Measurements from ENCODE around the gene PPP1R10.
A peak's percentile ranks its signal among the peaks of the same experiment; 100 is the strongest.
"Not testable (repeated sequence)": the region's sequence is repeated elsewhere in the genome, so short reads cannot be mapped to it uniquely, and the experiment has no call there.

Gene PPP1R10

DNA sequence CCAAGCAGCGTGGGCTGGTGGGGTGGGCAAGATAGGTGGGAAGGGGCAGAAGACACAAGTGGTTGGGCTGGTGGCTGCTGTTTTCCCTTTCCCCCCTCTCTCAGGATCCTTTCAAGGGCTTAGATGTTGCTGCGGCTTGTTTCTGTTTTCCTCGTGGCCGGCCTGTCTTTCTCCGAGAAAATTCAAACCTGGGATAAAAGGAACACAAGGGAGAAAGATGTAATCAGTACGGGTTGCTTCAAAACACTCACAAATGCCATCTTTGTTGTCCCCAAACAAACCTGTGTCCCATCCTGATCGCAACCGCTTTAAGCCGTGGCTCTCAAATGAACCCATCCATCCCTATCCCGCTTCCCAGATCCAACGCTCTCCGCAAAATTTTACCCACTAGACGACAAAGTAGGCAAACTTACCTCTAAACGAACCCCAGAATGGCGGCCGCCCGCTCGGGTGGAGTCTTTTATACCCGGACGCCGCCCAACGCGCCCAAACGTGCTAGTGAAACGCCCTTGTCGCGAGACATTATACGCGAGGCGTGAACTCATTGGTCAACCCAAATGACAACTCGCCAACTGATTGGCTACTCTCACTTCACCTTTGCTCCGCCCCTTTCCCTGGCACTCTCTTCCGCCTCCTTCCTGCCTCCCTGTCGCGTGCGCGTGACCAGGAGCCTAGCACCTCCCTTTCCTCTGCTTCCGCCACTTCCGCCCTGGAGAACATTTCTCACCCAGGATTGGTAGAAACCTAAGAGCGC is at the start of gene PPP1R10:
Gene PPP1R10 (minus strand): TSS at position 433 of the 754 bp plus-strand sequence. CDS start 7,299 bp downstream, outside the sequence.
- DNase-seq (ENCODE audit: low read depth, low spot score), result peak; percentile 100

DNA sequence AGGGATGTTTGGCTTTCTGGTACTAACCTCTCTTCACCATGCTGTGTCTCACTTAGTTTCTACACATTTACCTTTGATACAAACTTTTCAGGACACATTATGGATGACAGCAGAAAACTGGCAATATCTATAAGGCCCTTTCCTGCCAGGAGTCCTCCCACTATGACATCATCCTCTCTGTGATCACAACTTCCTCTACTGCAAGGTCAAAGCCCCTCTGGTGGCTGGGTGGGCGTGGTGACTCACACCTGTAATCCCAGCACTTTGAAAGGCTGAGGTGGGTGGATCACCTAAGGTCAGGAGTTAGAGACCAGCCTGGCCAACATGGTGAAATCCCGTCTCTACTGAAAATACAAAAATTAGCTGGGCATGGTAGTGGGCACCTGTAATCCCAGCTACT is 49.3 kb upstream of the PPP1R10 start:
- not testable (repeated sequence) for DNase-seq (ENCODE audit: low read depth, low spot score)

DNA sequence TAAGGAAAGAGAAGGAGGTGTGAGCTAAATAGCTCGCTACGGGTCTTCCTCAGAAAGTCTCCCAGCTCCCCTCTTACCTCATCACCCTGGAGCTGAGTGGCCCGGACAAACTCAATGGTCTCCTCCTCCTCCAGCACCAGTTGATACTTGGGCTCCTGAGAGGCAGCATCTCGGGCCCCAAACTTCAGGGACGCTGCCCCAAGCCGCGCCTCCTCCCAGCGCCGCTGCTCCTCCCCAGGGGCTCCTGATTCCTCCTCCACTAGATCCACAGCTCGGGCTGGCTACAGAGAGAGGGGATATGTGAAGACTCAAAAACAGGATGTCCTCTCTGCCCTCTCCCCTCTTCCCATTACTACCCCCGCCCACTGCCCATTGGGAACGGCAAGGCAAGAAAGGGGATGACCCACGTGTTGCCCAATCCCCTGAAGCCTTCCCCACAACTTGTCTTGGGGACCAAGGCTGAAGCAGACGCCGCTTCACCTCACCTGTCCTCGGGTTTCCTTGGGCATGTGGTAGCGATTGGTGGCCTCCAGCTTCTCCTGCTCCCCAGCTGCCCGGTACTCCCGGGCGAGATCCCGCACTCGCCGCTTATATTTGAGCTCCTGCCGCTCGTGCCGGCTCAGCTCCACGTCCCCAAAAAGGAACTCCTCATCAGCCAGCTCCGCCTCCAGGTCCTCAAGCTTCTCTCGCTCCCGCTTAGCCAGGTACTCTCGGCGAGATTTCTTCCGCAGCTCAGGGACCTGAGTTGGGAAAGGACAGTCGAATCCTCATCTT is 48.1 kb upstream of the PPP1R10 start:
- no peak for DNase-seq (ENCODE audit: low read depth, low spot score)

DNA sequence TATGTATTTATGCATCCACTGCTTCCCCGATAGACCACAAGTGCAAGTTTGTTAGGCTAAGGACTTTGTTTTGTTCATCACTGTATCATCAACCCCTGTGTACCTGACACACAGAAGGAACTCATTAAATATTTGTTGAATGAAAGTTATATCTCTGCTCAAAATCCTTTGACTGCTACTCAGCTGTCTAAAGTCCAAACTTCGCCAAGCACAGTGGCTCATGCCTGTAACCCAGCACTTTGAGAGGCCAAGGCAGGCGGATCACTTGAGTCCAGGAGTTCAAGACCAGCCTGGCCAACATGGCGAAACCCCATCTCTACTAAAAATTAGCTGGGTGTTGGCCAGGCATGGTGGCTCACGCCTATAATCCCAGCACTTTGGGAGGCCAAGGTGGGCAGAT is 40.9 kb upstream of the PPP1R10 start:
- not testable (repeated sequence) for DNase-seq (ENCODE audit: low read depth, low spot score)

DNA sequence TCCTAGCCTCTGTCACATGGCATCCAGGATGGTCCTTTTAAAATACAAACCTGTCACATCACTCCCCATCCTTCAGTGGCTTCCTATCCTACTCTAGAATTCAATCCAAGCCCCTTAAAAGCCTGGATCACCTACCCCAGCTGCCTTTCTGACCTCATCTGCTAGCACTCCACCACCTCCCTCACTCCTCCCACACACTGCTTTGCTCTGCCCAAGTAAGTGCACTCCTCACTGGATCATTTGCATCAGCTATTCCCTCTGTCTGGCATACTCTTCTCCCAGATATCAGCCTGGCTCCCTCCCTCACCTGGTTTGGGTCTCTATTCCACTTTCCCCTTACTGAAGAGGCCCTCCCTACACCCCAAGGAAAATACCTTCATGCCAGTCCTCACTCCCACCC is 40.4 kb upstream of the PPP1R10 start:
- DNase-seq (ENCODE audit: low read depth, low spot score), result no peak

DNA sequence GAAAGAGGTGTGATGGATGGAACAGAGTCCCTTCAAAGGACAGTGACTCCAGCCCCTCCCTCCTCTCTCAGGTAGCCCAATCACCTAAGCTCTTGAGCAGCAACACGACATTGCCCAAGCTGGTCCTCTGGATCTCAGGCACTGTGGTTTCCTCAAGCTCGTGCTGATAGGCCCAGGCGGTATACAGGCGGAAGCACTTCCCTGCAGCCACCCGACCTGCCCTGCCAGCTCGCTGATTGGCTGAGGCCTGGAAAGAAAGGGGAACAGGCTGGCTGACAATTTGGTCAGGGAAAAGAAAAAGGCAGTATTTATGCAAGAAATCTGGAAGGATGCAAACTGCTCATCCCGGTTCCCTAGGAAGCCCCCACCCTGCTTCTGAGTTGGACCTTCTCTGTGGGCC is 39.5 kb upstream of the PPP1R10 start:
- no peak for DNase-seq (ENCODE audit: low read depth, low spot score)

DNA sequence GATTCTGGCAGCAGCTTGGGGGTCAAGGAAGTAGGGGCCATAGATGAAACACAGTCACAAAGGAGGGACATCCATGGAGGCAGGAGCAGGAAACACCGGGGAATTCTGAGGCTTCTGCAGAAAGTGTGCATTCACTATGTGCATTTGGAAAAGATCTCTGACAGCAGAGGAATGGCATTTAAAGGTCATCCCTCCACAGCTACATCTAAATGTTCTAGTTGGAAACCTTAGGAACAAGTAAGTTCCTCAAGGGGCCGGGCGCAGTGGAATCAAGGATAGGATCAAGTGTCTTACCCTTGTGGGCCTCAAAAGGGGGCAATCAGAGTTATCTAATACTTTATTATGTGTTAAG is 38.7 kb upstream of the PPP1R10 start:
- no peak for DNase-seq (ENCODE audit: low read depth, low spot score)

DNA sequence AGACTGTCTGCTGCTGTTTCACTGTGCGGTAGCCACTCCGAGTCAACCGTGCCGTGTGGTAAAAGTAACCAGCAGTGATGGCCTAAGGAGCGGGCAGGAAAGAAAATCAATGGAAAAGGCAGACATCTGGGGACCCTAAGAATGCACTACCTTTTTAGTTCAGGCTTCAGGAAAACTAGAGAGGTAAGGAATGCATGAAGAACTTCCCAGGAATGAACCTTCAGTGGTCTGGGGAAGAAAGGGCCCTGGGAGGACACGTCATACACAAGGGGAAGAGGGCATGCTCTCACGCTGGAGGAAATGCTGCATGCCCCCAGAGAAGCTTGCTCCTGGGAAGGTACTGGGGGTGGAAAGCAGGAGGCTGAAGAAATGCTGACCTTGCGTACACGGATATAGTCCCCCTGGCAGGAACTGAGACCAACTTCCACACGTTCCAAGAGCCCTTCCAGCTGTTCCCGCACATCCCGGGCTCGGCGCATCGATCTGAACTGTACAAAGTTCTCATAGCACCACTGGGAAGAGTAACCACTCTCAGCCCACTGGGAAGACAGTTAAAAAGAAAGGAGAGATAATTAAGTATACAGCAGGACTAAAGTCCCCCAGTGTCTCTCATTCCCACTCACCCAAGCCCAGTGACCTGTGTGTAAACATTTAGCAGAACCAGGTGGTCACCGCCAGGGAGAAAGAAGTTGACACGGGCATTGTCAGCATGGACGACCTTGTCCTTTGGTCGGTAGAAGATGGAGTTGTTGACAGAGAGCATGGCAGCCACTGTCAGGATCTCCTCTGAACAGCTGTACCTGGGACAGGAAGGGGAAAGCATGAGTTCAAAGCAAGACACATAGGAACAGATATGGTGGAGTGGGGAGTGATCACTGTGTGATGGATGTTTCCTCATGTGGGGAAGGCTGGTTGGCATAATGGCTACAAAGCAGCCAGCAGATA is 38.0 kb upstream of the PPP1R10 start:
- DNase-seq (ENCODE audit: low read depth, low spot score), result no peak

DNA sequence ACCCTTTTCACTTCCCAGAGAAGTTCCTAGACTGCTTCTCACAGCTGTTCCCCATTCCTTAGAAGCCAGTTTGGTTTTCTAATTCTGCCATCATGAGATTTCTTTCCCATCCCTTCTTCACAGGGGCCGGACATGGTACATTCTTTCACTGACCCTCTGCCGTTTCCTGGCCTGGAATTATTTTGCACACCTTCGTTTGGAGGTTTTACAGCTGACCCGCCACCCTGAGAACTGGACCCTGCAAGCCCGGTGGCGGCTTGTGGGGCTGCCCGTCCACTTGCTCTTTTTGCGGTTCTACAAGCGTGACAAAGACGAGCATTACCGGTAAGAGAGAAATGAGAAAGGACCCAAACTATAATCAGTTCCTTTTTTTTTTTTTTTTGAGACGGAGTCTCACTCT is 34.1 kb upstream of the PPP1R10 start:
- no peak for DNase-seq (ENCODE audit: low read depth, low spot score)

DNA sequence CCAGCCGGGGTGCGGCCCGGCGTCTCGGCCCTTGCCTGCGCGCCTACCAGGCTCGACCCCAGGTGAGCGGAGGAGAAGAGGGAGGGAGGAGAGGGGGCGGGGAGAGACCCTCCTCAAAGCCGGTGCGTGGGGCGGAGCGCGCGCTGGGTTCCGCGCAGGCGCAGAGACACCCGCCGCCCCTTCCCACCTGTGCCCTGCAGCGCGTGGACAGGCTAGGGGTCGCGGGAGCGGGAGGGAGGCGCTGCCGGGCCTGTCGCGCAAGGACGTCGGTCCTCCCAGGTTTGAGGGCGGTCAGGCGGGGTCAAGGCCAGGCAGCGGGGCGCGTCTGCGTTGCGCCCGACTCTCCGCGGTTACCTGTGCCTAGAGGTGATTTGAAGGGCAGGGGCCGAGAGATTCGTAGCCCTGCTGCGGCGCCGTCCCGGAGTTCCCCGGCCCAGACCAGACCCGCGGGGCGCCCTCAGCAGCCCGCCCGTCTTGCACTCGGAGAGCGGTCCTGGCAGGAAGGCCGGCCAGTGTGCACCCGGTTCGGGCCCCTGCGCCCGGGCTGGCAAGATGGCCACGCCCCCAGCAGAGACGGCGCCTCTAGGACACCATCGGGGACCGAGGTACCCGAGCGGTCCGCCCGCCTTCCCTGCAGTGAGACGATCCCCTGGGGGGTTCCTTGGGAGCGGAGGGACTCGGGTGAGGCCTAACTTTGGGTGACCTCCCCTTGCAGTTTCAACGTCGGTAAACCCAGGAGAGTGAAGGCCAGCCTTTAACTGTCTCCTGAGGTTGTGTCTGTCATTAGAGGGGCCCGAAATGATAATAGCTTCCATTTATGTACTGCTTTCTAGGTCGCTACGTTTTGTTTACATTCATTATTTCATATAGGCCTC is 30.4 kb upstream of the PPP1R10 start:
- peak; percentile 82 for DNase-seq (ENCODE audit: low read depth, low spot score)

DNA sequence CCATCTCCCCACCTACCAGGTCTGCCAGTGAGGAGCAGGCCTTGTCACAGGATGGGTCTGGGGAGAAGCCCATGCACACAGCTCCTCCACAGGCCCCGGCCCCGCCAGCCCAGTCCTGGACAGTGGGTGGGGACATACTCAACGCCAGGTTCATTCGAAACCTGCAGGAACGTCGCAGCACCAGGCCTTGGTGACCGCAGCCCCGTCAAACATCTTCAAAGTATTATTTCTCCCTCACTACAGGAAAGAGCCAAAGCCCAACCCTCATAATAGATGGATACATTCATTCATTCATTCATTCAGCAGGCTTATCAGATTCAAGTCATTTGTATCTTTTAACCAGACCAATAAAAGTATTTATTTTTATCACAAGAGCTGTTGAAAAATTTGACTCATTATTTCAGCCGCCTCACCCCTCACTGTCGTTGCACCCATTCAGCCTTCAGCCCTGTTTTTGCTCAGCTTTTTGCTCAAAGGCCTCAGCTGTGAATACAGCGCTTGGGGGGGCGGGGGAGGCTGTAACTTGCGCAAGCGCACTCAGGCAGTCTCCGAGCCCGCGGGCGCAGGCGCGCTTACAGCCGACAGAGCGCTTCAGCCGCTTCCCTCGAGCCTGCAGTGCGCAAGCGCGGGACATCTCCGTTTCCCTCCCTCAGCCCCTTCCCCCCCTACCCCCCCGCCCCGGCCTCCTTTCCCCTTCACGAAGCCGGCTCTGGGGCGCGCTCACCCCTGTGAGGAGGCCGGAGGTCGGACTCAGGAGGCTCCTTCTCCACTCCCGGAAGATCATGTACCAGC is 29.6 kb upstream of the PPP1R10 start, which contains the start of gene C6orf136:
Gene C6orf136 (plus strand): TSS at position 684 of the 792 bp plus-strand sequence. CDS start 99 bp downstream, at position 783.
- DNase-seq (ENCODE audit: low read depth, low spot score), result peak; percentile 97

DNA sequence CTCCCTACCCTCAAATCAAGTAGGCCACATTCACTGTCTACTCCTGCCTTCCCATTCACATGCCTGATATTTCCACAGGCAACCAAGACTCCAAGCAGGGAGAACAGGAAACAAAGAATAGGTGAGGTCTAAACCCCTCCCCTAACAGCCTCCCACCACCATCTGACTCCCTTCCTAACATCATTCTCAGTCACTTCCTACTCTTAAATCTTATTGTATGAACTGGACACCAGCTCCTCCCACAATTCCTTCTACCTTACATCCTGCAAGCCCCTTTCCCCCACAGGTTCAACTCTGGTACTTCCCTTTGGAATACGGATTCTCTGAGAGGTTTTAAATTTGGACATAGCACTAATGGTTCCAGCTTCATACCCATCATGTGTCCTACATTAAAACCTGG is 28.9 kb upstream of the PPP1R10 start:
- no peak for DNase-seq (ENCODE audit: low read depth, low spot score)

DNA sequence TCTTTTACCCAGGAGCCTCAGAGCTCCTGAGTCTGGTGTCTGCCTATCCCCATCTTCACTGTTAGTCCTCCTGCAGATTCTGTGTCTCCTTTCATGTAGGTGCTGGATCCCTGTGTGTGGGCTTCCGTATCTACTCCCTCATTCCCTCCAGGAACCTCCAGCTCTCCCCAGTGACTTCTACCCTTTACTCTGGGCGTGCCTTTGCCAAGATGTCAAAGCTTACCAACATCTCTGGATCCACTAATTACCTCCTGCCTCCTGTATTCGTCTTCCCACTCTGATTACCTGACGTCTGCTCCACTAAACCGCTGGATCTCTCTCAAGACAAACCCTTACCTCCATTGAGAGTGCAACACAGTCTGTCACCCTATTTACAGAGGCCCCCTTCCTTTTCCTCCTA is 27.7 kb upstream of the PPP1R10 start:
- no peak for DNase-seq (ENCODE audit: low read depth, low spot score)

DNA sequence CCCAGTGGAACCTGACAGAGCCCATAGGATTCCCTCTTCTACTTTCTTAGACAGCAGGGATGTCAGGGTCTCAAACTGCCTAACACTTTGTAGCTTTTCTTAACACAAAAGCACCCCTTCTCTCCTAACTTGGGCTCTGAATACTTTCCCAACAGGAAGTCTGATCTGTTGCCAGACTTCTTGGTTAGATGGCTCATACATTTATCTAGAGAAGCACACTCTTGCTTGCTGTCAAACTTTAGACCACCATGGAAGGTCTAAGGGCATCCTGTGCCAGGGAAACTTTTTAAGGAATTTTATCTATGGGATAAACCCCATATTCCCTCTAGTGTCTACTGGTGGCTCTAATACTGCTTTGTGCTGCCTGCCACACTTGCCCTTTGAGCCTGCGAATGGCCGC is 26.6 kb upstream of the PPP1R10 start:
- no peak for DNase-seq (ENCODE audit: low read depth, low spot score)

DNA sequence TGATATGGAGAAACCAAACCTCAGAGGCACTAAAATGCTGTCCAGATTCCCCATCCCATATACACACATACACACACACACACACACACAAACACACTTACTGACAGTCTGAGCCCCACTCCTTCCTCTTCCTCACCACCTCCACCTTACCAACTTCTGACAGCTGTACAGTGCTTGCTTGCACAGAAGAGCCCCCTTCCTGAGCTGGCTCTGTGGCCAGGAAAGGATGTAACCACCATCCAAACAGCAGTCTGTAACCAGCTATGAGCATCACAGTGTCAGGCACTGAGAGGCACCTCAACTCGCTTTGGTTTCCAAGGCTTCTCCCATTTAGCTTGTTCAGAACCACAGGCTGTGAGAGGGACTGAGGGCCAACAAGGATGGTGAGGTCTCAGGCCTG is 24.0 kb upstream of the PPP1R10 start:
- no peak for DNase-seq (ENCODE audit: low read depth, low spot score)

DNA sequence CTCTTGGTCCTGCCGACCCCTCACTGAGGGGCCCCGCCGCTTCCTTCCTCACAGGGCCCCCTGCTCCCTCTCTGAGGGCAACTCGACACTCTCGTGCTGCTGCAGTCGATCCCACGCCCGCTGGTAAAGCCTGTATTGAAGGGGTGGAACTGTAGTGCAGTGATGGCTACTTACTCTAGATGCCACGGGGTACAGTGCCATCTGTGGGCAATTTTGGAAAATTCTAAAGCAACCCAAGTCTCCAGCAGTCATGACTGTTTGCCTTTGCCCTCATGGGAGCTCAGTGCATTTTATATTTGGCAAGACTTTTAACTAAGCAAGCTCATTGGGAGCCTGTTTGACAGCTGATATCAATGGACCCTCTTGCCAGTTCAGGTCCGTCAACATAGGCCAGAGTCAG is 23.4 kb upstream of the PPP1R10 start:
- no peak for DNase-seq (ENCODE audit: low read depth, low spot score)

DNA sequence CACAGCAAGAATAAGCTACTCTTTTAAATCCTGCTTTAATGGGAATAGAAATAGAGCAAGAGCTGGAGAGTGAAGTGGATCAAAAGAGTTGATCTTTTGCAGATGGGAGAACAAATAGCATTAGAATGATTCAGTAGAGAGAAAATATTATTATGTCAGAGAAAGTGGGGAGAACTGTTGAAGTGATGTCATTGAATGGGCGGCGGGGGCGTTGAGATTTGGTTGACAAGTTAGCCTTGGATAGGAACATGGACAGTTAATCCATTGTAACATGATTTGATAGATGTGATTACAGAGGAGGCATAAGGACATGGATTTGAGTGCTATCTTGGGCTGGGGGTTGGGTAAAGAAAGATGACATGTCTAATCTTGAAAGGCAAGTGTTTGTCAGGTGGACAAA is 18.8 kb upstream of the PPP1R10 start:
- DNase-seq (ENCODE audit: low read depth, low spot score), result no peak

DNA sequence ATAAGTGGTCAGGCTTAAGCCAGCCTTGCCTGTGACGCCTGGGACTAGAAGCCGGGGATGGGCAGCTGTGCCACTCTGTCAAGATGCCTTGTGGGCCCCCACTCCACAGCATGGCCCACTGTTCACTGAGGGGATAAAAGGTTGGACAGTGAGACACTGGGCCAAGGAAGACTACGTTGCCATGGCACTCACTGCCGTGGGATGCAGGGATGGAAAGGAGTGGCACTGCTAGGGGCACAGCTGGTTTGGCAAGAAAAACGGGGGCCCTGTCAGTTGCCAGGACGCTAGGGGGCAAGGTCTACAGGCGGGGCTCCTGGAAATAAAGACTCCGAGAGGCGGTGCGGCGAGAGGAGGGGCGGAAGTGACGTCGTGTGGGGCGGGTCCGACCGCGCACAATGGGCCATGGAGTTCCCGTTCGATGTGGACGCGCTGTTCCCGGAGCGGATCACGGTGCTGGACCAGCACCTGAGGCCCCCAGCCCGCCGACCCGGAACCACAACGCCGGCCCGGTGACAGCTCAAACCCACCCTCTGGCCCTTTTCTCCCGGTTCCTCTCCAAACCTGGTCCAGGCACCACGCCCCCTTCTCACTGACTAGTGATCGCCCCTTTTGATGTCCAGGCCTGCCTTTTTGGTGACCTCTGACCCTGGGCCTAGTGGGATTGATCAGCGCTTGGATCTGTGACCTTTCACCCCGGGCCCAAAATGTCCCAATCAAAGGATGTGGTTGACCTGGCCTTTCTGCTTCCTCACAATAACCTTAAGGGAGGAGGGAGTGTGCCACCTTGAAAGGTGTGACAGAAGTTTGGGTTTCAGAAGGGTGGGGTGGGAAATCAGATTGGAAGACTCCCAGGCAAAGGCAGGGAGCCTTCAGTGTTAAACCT is 9.7 kb upstream of the PPP1R10 start, which contains the start of gene ATAT1:
Gene ATAT1 (plus strand): TSS at position 391 of the 883 bp plus-strand sequence.
- DNase-seq (ENCODE audit: low read depth, low spot score), result peak; percentile 93

DNA sequence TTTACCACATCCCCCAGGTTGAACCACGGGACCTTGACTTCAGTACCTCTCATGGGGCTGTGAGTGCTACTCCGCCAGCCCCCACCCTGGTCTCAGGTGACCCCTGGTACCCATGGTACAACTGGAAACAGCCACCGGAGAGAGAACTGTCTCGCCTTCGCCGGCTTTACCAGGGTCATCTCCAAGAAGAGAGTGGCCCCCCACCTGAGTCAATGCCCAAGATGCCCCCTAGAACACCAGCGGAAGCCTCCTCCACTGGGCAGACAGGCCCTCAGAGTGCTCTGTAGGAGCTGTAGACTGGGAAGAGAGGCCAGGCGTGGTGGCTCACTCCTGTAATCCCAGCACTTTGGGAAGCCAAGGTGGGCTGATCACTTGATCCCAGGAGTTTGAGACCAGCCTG is 8.5 kb upstream of the PPP1R10 start:
- DNase-seq (ENCODE audit: low read depth, low spot score), result no peak
